Activated CD4-positive, CD25-positive, alpha-beta regulatory T cell treated with anti-CD3 and anti-CD28 coated beads, Interleukin-2, amount 50 U/mL, for 72 hours (primary cell): ENCODE data around the gene DNAJB11.

Experiments used
- DNase-seq: peaks from one replicate; pipeline ENCODE4 v3.0.0; 2021

Gene DNAJB11

DNA sequence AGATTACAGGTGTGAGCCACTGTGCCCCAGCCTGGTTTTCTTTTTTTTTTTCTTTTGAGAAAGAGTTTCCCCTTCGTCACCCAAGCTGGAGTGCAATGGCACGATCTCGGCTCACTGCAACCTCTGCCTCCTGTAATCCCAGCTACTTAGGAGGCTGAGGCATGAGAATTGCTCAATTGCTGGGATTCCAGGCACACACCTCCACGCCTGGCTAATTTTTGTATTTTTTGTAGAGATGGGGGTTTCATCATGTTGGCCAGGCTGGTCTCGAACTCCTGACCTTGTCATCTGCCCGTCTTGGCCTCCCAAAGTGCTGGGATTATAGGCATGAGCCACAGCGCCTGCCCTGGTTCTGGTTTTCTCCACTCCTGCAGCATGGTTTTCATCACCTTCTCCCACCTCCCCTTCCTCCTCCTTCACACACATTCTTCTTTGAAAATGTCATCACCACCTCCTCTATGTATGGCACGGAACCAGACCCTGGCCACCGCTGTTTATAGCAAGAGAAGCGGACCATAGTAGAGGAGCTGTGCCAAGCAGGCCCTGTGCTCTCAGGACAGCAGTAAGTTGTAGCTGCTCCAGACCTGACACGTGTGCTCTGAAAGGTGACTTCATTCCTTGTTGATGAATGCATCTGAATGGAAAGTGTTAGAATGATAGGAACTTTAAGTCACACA lies 27.7 kb downstream of the DNAJB11 start:
- no peak for DNase-seq

GRCh38 chr3:186598794-186599141 lies 28.2 kb downstream of the DNAJB11 start:
- no peak for DNase-seq

DNA sequence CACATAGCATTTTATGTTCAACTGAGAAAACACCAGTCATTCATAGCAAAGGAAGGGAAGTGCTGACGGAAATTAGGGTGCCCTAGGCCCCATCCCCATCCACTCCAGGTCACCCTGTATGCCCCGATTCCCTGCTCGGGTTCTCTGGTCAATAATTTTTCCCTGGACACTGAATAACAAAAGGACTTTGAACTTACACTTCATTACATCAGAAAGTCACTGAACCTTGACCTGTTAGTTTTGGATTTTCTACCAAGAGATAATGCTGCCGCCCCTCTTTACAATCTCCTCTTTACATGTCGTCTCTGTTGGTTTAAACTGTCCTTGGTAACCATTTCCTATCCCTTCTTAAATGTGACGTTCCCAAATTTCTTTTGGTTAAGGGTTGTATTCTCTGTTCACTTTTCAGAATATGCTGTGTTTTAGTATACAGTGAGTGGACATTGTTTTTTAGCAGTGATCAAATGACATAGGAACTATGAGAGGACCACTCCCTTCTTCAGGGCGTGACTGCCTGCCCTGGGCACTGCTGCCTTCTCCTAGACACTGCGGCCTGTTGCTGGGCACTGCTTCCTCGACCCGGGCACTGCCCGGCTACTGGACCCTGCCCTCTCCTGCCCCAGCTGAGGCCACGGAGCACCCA lies 28.7 kb downstream of the DNAJB11 start:
- no peak for DNase-seq

DNA sequence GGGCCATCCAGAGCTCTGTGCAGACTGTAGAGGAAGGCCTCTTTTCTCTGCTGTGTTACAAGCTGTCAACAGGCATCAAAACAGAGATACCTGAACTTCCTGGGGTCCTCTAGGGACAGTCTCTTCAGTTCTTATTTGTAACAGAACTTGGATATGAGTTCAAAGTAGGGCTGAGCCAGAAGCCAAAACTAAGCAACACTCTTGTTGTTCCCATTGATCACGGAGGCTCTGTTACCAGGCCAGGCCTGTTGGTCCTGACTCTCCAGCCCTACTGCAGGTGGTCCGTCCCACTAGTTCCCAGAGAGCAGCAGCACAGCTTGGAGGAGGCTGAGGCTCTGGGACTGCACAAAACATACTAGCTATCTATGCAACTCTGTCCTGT lies 29.3 kb downstream of the DNAJB11 start:
- no peak for DNase-seq

GRCh38 chr3:186600896-186601295 lies 30.4 kb downstream of the DNAJB11 start:
- no peak for DNase-seq

DNA sequence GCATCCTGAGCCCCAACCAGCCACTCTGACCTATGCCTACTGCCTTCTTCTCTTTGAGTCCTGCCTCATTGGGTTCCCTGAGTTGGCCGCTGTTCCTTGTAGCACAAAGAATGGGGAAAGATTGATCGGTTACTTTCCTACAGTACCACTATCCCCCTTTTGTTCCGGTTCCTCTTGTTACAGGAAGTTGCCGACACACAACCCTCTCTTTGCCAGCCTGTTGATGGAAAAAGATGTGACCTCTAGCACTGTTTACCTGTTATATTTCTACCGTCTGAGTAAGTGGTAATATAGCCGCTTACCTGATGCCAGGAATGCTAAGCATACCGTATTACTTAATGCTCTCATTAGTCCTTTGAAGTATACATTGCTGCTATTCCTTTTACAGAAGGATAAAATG lies 32.6 kb downstream of the DNAJB11 start:
- DNase-seq, result no peak

DNA sequence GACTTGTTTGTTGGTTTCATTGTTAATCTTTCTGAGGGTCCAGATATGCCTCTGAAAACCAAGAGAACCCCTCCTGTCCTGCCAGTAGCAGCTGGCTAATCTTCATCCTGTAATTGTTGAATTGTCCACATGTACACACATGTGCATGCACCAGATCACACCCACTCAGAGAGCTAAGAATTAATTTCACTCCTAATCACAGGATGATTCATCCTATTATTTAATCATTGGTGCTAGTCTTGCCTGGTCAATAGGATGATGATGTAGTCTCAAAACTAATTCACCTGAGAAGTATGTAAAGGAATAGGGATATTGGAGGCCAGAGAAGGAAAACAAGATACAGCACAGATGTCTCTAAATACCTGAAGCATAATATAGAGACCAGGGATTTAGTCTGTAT lies 34.6 kb downstream of the DNAJB11 start:
- DNase-seq, result no peak

DNA sequence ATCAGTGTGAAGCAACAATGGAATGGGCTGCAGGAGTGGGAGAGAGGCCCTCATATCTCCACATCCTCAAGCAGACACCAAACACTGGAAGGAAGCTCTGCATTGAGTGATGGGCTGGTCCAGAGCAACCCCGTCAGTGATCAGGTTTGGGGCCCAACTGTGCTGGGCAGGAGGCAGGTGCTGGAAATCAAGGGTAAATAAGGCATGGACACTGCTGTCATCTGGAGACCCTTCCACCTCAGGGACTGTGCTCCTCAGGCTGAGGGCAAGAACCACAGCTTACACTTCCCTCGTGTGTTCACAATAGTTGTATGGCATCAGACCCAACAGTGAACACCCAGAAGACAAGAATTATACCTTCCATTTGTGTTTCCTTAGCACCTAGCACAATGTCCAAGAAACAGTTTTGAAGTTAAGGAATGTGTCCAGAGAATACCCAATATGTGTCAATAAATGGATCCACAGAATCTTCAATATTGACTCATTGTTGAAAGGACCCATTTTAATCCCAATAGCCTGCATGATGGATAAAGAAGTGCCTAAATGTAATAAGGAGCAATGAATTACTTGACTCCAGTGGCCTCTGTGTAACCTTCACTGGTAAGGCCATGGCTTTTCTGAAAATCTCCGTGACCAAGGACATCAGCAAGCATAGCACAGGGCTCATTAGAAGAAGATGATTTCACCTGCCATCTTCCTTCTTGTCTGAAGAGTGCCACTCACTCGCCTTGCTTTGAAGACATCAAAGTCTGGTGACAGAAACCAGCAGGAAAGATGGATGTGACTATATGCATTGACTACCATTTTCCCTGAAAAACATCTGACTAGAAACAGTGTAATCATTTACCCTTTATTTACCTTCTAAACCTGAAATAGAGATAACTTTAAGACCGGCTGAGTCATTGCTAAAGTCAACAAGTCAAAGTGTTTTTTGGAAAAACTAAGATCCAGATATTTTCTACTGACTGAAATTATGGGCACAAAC lies 35.3 kb downstream of the DNAJB11 start:
- no peak for DNase-seq

GRCh38 chr3:186608624-186609215 lies 38.2 kb downstream of the DNAJB11 start:
- DNase-seq, result no peak

- DNase-seq, result no peak
These were observed 38.8 kb downstream of the DNAJB11 start for GRCh38 chr3:186609247-186609868.

- no peak for DNase-seq
These were observed 41.5 kb downstream of the DNAJB11 start for GRCh38 chr3:186612065-186612464.

DNA sequence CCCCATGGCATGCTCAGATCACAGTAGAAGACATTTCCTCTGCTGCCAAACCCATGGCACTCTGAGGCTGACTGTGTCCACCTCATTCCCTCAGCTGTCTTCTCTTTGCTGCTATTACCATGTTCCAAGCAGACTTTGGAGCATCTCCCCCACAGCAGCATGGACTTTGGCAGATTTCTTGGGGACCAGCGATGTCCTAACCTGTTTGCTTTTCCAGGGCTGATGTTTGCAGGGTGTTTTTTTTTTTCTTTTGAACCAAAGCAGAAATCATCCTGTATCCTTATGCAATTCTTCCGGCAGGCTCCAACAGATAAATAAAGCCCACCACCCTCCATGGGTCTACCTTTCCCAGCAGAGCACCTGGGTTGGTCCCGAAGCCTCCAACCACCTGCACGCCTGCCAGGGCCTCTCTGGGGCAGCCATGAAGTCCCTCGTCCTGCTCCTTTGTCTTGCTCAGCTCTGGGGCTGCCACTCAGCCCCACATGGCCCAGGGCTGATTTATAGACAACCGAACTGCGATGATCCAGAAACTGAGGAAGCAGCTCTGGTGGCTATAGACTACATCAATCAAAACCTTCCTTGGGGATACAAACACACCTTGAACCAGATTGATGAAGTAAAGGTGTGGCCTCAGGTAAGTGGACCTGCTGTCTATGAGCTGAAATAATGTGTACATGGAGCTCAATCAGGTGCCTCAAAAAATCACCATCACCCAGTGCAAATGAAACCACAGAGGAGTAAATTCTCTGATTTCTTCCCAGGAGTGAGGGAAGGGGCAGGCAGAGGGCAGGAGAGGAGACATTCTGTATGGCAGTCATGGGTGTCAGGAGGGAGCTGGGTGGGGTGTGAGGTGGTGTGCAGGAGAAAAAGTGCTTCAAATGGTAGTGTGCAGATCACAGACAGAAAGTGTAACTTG lies 42.5 kb downstream of the DNAJB11 start, which contains the start of gene AHSG:
Gene AHSG, plus strand, starts transcription at position 340 of the 916 bp plus-strand sequence. Its CDS starts 82 bp downstream, at position 422.
- DNase-seq, result no peak

DNA sequence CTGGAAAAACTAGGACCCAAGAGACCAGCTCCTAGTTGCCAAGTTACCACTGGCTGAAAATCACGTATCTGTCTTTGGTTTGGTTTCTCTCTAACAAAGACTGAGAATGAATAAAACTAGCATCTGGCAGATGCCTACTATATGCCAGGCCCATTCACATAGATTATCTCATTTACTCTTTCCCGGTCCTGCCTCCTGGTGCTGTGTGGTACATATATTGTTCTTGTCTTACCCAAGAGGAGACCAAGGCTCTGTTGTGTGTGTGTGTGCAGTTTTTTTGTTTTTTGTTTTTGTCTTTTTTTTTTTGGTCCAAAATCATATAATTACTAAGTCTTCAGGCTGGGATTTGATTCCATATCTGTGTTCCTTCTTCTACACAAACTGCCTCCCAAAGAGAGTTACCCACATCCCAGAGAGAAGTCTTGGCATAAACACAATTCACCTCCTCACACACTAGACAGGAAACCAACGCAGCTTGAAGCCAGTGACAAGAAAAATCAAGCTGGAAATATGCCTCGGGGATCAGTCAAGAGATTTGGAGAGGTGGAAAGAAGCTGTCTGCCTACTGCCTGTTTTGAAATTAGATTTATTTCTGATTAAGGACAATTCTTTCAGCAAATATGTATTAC lies 43.2 kb downstream of the DNAJB11 start:
- no peak for DNase-seq

- no peak for DNase-seq
These were observed 43.7 kb downstream of the DNAJB11 start for GRCh38 chr3:186614266-186614596.

DNA sequence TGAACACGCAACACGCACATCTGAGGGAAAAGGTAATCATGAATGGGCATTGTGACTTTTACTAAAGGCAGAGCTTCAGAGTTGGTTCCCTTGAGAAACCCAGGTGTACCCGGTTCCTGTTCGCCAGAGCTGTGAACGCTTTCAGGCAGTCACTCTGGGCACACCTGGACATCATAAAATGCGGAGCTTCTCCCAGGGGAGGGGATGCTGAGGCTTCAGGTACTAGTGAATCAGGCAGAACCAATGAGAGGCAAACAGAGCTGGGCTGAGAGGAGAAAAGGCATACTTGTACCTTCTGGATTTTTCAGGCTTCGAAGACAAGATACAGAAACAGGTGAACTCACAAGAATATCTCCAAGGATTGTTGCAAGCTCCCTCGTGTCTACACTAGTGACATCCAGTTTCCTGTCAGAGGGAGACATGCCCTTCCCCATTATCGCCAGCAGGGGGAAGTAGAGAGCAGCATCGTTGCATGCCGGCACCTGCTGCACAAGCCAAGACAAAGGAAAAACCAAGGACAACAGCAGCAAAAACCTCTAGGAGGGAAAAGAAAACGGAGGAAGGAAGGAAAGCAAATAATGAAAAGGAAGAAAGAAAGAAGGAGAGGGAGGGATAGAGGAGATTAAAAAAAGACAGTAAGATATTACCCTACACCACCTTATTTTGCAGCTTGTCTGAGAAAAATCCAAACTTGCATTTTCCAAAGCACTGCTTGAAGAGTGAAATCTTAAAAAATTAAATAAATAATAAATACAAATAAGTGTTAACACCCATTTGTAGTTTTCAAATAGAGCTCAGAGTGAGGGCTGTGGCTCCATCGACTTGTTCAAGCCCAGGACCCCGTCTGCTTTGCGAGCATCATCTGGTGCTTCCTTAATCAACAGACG lies 44.3 kb downstream of the DNAJB11 start:
- peak; percentile 69 for DNase-seq

DNA sequence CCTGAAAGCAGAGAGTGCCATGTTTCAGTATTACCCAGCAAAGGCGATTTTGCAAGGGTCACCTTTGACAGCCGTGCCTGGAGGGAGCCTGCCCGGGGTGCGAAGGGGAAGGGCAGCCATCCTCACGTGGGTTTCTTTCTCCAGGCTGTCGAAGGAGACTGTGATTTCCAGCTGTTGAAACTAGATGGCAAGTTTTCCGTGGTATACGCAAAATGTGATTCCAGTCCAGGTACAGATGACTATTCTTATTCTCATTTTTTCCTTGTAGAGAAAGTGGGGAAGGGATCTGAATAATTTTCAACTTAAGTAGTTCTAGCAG lies 45.7 kb downstream of the DNAJB11 start:
- DNase-seq, result no peak

DNA sequence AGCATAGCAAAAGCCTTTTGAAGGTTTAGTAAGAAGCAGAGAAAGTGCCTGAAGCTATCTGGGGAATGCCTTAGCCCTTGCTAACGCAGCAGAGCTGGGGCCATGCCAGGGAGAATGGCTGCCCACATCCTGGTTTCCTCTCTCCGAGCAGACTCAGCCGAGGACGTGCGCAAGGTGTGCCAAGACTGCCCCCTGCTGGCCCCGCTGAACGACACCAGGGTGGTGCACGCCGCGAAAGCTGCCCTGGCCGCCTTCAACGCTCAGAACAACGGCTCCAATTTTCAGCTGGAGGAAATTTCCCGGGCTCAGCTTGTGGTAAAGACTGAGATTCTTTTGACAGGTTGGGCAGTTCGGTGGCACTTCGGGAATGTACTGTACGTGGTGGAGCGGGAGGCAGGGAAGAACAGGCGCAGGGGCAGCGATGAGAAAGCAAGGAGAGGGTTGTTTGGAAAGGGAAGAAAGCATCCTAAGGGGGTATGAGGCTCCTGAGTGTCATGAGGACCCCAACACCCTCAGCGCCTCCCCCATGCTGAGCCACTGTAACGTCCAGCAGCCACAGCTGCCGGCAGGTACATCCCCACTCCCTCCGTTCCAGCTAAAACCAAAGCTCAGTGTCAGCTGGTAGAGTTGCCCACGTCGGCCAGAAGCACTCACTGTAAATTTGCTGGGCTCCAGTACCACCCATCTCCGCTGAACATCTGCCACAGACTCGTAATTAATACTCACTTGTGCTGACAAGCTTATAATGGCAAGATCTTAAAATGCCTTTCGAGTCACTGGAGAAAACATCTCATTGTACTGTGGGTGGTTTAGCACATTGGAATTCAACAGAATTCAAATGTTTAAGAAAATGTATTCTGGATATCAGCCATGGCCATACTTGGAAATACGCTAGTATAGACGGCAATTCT lies 46.8 kb downstream of the DNAJB11 start:
- DNase-seq, result peak; percentile 85

DNA sequence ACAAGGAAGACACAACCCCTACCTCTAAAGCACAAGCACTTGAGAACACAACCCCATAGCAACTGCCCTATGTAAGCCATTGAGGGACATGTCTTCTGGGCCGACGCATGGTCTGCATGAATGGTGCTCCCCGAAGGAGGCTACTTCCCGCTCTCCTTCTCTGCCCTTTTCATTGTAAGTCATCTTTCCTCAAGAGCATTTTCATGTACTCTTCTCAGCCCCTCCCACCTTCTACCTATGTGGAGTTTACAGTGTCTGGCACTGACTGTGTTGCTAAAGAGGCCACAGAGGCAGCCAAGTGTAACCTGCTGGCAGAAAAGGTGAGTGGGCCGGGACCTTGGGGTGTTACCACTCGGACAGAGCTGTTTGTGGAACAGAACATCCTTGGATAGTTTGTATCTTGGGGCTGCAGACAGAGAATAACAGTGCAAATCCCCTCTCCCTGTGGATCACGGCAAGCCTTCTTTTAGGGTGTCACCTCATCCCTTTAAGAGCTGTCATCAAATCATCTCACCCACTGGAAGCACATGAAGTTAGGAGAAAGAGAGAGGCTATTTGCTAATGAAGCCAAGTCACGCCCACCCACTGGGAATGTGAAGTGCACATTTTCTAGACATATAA lies 47.9 kb downstream of the DNAJB11 start:
- DNase-seq, result no peak

DNA sequence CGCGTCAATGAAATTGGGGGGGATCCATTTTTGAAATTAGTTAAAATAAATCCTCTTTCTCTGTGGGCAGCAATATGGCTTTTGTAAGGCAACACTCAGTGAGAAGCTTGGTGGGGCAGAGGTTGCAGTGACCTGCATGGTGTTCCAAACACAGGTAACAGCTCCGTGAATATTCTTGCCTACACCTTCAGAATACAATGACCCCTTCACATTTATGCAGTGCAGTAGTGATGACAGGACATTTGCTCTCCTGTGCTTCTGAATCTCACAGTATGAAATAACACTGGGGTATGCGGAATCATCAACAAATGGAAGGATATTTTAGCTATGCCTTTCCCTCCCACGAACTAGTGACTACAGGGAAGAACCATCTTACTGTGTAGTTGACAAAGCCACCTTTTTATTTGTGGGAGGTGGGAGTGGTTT lies 49.3 kb downstream of the DNAJB11 start:
- no peak for DNase-seq
